Right atrium auricular region (tissue), 2 donors: Measurements from ENCODE around the gene PAQR6. TPM values are rescaled to one million over a fixed set of nuclear protein-coding genes. Genes with fewer than 3 reads are reported as not detected.

Experiments used
- DNase-seq: peaks from one replicate; pipeline ENCODE4 v3.0.0-alpha.2; 2019; ENCODE audit warnings: low spot score
- H3K27ac ChIP-seq, 2 donors: fragments of 200-600 bp; sonication (generic); 1 replicate in 1 of 2; 2 replicates in 1 of 2; pipeline ENCODE4 v1.5.1; 2016 to 2019
- H3K27me3 ChIP-seq, 2 donors: fragments of 200-600 bp; sonication (generic); one replicate each; pipeline versions ENCODE4 v1.5.1 to v1.6.0; 2017 to 2019
- H3K36me3 ChIP-seq: fragments of 200-600 bp; sonication (generic); one replicate; pipeline ENCODE4 v1.5.1; 2016
- H3K4me1 ChIP-seq, 2 donors: fragments of 200-600 bp; sonication (generic); one replicate each; pipeline versions ENCODE4 v1.5.1 to v1.6.0; 2017 to 2019
- H3K4me3 ChIP-seq, 2 donors: fragments of 200-600 bp; sonication (generic); 1 replicate in 1 of 2; 2 replicates in 1 of 2; pipeline ENCODE4 v1.5.1; 2017 to 2019; ENCODE audit warnings: mild to moderate bottlenecking in 1 of 2, moderate library complexity in 1 of 2
- H3K9me3 ChIP-seq, 2 donors: fragments of 200-600 bp; sonication (generic); one replicate each; pipeline ENCODE4 v1.5.1; 2019
- total RNA-seq, 2 donors: library from RNA; depleted of rRNA; stranded (reverse); fragments of >200 nt; gene quantifications; one replicate each; pipeline ENCODE4 v1.1.0, GENCODE V29; 2016
- TF ChIP-seq, protein P1 (sequence below), 2 donors: fragments of 200-600 bp; sonication (generic); IDR thresholded peaks; one replicate each; pipeline ENCODE4 v1.5.1; 2019; ENCODE audit warnings: antibody characterized with exemption in 2 of 2

Gene PAQR6
- total RNA-seq, 2 donors from 2014 or later: not detected

DNA sequence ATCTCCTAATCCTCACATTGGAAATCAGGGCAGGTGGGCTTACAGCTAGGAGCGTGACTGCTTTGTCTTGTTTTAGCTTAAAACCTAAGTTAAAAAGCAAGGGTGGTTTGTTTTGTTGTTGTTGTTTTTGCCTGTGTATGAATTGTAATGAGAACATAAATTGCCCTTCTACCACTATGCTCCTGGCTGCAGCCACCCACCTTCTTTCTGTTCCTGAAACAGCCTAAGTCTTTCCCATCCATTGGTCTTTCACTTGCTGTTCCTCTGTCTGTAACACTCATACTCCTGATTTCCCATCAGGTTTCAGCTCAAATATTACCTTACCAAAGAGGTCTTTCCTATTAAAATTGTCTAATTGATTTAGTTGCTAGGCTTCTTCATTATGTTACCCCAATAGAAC, 35.7 kb upstream of the PAQR6 start:
- Histone ChIP-seq H3K27ac (peak overlapping the region; percentile 93 to 94), H3K27me3 (no peaks in the 10 kb centered on the region), H3K36me3 (peaks cover 10% of the 10 kb centered on the region), H3K4me3 (peak overlapping the region; percentile 81 to 87), H3K9me3 (no peaks in the 10 kb centered on the region), H3K4me1 (peaks cover 0 to 37% of the 10 kb centered on the region in 2 donors)
- no peak for DNase-seq
- TF ChIP-seq, protein P1, sequence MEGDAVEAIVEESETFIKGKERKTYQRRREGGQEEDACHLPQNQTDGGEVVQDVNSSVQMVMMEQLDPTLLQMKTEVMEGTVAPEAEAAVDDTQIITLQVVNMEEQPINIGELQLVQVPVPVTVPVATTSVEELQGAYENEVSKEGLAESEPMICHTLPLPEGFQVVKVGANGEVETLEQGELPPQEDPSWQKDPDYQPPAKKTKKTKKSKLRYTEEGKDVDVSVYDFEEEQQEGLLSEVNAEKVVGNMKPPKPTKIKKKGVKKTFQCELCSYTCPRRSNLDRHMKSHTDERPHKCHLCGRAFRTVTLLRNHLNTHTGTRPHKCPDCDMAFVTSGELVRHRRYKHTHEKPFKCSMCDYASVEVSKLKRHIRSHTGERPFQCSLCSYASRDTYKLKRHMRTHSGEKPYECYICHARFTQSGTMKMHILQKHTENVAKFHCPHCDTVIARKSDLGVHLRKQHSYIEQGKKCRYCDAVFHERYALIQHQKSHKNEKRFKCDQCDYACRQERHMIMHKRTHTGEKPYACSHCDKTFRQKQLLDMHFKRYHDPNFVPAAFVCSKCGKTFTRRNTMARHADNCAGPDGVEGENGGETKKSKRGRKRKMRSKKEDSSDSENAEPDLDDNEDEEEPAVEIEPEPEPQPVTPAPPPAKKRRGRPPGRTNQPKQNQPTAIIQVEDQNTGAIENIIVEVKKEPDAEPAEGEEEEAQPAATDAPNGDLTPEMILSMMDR (IDR thresholded peaks at IDR 0.05): no peak

DNA sequence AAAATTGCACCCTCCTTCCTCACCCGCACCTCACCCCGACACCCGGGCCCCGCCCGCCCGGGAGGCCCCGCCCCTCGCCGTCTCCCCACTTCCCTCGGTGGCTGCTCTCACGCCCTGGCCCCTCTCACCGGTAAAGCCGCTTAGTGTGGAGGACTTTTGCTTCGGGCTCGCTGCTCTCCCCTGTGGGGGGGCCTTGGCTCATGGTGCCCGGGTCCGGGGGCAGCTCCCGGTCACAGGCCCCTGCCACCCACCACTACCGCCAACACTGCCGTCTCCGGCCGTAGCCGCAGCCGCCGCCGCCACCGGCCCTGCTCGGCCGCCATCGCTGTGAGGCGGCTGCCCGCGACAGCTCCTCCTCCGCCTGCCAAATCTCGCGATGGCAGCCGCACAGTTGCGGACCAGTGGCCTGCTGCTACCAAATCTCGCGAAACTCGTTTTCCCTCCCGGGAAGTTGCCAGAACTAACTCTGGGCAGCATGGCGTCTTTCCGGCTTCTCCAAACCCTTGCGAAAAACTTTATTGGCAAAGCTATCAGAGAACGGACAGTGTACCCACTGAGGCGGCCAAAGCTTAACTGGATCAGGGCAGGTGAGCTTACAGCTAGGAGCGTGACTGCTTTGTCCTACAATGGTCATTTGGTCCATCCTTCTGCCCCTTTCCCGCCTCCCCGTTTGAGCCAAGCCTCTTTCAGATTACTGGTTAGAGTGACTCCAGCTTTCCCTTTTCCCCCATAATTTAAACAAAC, 34.8 kb upstream of the PAQR6 start, which contains the start of gene SMG5:
Gene SMG5 (minus strand): TSS at position 347 of the 744 bp plus-strand sequence. CDS start 145 bp downstream, at position 202.
- H3K4me1 ChIP-seq: peaks cover 0 to 37% of the 10 kb centered on the region in 2 donors
- H3K27ac ChIP-seq: peak within 1 kb of the TSS; percentile 93 to 94
- peaks cover 18% of the 10 kb centered on the region for H3K36me3 ChIP-seq
- H3K27me3 ChIP-seq: no peaks in the 10 kb centered on the region
- TF ChIP-seq, protein P1 (IDR thresholded peaks at IDR 0.05): no peak
- H3K9me3 ChIP-seq: no peaks in the 10 kb centered on the region
- DNase-seq: peak; percentile 96
- H3K4me3 ChIP-seq: peak within 1 kb of the TSS; percentile 81 to 87

DNA sequence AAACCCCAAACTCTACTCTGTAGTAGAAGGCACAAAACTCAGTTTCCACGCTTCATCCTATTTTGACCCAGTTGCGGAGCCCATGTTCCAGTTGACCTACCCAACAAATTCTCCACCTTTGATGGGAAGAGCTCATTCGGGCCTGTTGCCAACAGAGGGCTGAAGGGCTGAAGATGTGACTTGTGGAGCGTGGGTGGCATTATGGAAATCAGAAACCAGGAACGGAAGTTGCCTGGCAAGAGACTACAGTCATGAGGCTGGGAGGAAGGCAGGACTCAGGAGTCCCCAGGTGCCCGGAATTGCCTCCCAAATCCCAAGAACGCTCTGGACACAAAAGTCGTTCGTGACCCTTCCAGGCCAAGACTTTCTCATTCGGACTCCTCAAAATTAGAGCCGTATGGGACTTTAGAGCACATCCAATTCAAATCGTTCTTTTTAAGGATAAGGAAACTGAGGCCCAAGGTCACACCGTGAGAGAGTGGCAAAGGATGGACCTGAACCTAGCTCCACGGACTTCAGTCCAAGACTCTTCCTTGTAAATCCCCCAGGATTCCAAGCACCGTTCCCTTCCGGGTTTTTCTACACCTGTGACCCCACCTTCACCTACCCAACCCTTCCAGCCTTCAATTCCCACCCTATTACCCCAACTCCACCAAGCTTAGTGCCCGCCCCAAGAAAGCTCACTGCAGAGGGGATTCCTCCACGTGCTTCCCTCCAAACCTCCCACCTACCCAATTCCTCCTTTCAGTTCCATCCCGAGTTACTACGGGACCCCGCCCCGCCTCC, 34.0 kb upstream of the PAQR6 start:
- TF ChIP-seq, protein P1 (IDR thresholded peaks at IDR 0.05): no peak
- peak overlapping the region; percentile 93 to 94 for H3K27ac ChIP-seq
- peaks cover 26% of the 10 kb centered on the region for H3K36me3 ChIP-seq
- no peaks in the 10 kb centered on the region for H3K27me3 ChIP-seq
- DNase-seq: no peak
- peak overlapping the region; percentile 81 to 87 for H3K4me3 ChIP-seq
- H3K4me1 ChIP-seq: peaks cover 0 to 37% of the 10 kb centered on the region in 2 donors
- no peaks in the 10 kb centered on the region for H3K9me3 ChIP-seq

DNA sequence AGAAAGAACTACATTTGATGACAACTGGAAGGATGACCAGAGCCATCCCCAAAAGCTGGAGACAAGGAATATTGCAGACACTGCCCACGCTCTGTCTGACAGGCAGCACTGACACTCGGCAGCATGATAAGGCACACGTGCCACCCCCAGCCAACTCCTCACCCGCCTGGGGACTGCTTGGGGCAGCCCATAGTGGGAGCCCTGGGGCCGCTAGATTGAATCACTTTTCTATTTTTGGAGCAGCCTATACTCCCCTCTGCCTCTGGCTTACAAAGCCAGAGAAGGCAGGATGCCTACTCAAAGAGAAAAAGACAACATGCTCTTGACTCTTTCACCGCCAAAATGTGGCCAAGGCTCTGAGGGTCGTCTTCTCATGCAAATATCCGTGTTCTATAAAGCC, 33.4 kb upstream of the PAQR6 start:
- Histone ChIP-seq H3K9me3 (no peaks in the 10 kb centered on the region), H3K36me3 (peaks cover 32% of the 10 kb centered on the region), H3K4me1 (peaks cover 0 to 37% of the 10 kb centered on the region in 2 donors), H3K4me3 (peak overlapping the region; percentile 81 to 87), H3K27me3 (no peaks in the 10 kb centered on the region), H3K27ac (peak overlapping the region; percentile 93 to 94)
- TF ChIP-seq, protein P1 (IDR thresholded peaks at IDR 0.05): no peak
- DNase-seq: peak; percentile 73

DNA sequence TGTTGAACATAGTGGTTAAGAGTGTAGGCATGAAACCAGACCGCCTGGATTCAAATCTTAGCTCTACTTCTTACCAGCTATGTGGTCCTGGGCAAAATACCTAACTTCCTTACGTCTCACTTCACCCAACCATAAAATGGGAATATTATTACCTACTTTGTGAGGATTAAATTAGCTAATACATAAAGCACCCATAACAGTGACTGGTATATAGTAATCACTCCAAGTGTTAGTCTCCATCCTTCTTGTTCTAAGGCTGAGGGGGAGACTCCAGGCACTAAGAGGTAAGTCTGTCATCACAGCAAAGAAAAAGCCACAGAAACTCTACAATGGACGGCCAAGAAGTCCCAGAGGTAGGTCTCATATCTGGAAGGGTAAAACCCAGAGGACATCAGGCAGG, 32.0 kb upstream of the PAQR6 start:
- Histone ChIP-seq H3K9me3 (no peaks in the 10 kb centered on the region), H3K4me1 (peaks cover 0 to 37% of the 10 kb centered on the region in 2 donors), H3K4me3 (no peak overlapping the region), H3K27ac (no peak overlapping the region), H3K36me3 (peaks cover 46% of the 10 kb centered on the region), H3K27me3 (no peaks in the 10 kb centered on the region)
- no peak for DNase-seq
- TF ChIP-seq, protein P1 (IDR thresholded peaks at IDR 0.05): no peak
